HFF-Myc (cell line): ENCODE results near the gene SWI5.

ENCODE experiments used
- DNase-seq: peaks from one replicate; pipeline ENCODE4 v3.0.0-alpha.2; 2011; ENCODE audit warnings: low read depth; ENCODE audit errors: extremely low read depth
- H3K4me3 ChIP-seq: replicated peaks from 2 replicates; pipeline ENCODE4 v1.5.1; 2011; ENCODE audit warnings: low read depth, mild to moderate bottlenecking, control low read depth, low read length
- CTCF ChIP-seq: IDR thresholded peaks from 2 replicates; pipeline ENCODE4 v1.5.1; 2012; ENCODE audit warnings: mild to moderate bottlenecking, low read depth, low read length, control low read depth; ENCODE audit errors: missing control alignments

The SWI5 gene

GRCh38 chr9:128246471-128246870 is 29.6 kb upstream of the SWI5 start:
- DNase-seq: no peak

GRCh38 chr9:128247226-128247803 is 28.8 kb upstream of the SWI5 start:
- no peak overlapping the region for H3K4me3 ChIP-seq
- TF ChIP-seq CTCF: no peak
- no peak for DNase-seq

More at GRCh38 chr9:128246471-128246870, 29.6 kb upstream of the SWI5 start:
- TF ChIP-seq CTCF: no peak
- H3K4me3 ChIP-seq: no peak overlapping the region

- TF ChIP-seq CTCF: no peak
- H3K4me3 ChIP-seq: no peak overlapping the region
- no peak for DNase-seq
Measured at GRCh38 chr9:128249558-128249907, 26.5 kb upstream of the SWI5 start.

- TF ChIP-seq CTCF: no peak
- peak overlapping the region; percentile 43 for H3K4me3 ChIP-seq
- no peak for DNase-seq
Measured at GRCh38 chr9:128249908-128250838, 25.9 kb upstream of the SWI5 start.

- DNase-seq: no peak
- H3K4me3 ChIP-seq: peak overlapping the region; percentile 43
- TF ChIP-seq CTCF: no peak
Measured at GRCh38 chr9:128250839-128251731, 25.0 kb upstream of the SWI5 start.

GRCh38 chr9:128251732-128252100 is 24.4 kb upstream of the SWI5 start:
- no peak for TF ChIP-seq CTCF
- H3K4me3 ChIP-seq: peak overlapping the region; percentile 43
- no peak for DNase-seq
